Smooth muscle cell (in vitro differentiated cells): ENCODE data around the gene DIS3. TPM values are rescaled to one million over a fixed set of nuclear protein-coding genes. Genes with fewer than 3 reads are reported as not detected.
"Not testable (repeated sequence)": the region's sequence is repeated elsewhere in the genome, so short reads cannot be mapped to it uniquely, and the experiment has no call there.

ENCODE experiments used
- DNase-seq: peaks from one replicate; lab custom pipeline; 2025; ENCODE audit not compliant: unreplicated experiment; lab: John Stamatoyannopoulos, UW
- H2AFZ ChIP-seq: fragments of 200-600 bp; sonication (generic); 2 replicates; pipeline ENCODE4 v1.6.0; 2016; ENCODE audit warnings: antibody characterized with exemption, low read depth, mild to moderate bottlenecking
- H3F3A ChIP-seq: fragments of 200-600 bp; sonication (generic); 2 replicates; pipeline ENCODE4 v1.6.0; 2017; ENCODE audit warnings: antibody characterized with exemption, low read depth
- H3K27ac ChIP-seq: fragments of 200-600 bp; sonication (generic); 2 replicates; pipeline ENCODE4 v1.5.1; 2016; ENCODE audit warnings: low read depth, mild to moderate bottlenecking
- H3K27me3 ChIP-seq: fragments of 200-600 bp; sonication (generic); 2 replicates; pipeline ENCODE4 v1.6.1; 2016; ENCODE audit warnings: low read depth, mild to moderate bottlenecking
- H3K36me3 ChIP-seq: fragments of 200-600 bp; sonication (generic); 2 replicates; pipeline ENCODE4 v1.5.1; 2016; ENCODE audit warnings: low read depth
- H3K4me1 ChIP-seq: fragments of 200-600 bp; sonication (generic); 2 replicates; pipeline ENCODE4 v1.5.1; 2016; ENCODE audit warnings: low read depth
- H3K4me2 ChIP-seq: fragments of 200-600 bp; sonication (generic); 2 replicates; pipeline ENCODE4 v1.6.0; 2016; ENCODE audit warnings: mild to moderate bottlenecking
- H3K4me3 ChIP-seq: fragments of 200-600 bp; sonication (generic); 2 replicates; pipeline ENCODE4 v1.5.1; 2016; ENCODE audit warnings: mild to moderate bottlenecking
- H3K79me2 ChIP-seq: fragments of 200-600 bp; sonication (generic); 2 replicates; pipeline ENCODE4 v1.6.0; 2016; ENCODE audit warnings: low read depth, mild to moderate bottlenecking
- H3K9ac ChIP-seq: fragments of 200-600 bp; sonication (generic); 2 replicates; pipeline ENCODE4 v1.6.0; 2016; ENCODE audit warnings: low read depth
- H3K9me3 ChIP-seq: fragments of 200-600 bp; sonication (generic); replicated peaks from 2 replicates; pipeline ENCODE4 v1.5.1; 2016; ENCODE audit warnings: low read depth
- H4K20me1 ChIP-seq: fragments of 200-600 bp; sonication (generic); 2 replicates; pipeline ENCODE4 v1.6.0; 2016; ENCODE audit warnings: low read depth
- CTCF ChIP-seq: fragments of 200-600 bp; sonication (generic); IDR thresholded peaks from 2 replicates; pipeline ENCODE4 v1.5.1; 2017; ENCODE audit warnings: borderline replicate concordance, mild to moderate bottlenecking, antibody characterized with exemption; ENCODE audit not compliant: insufficient read depth, poor library complexity, severe bottlenecking
- WGBS: methylation state at CpG from one replicate; pipeline ENCODE4 v1.1.7; 2016; ENCODE audit warnings: low lambda C conversion rate; 5-methylcytosine and 5-hydroxymethylcytosine counted together
- polyA plus RNA-seq: library from polyadenylated mRNA; unstranded; fragments of >200 nt; fragmentation: Nextera tagmentation; extraction: Ambion mirVana; gene quantifications from 2 replicates; pipeline ENCODE4 v1.2.1, GENCODE V29; 2016
- total RNA-seq: library from RNA; depleted of rRNA; stranded (reverse); fragments of >200 nt; gene quantifications from 2 replicates; pipeline ENCODE4 v1.2.3, GENCODE V29; 2014

The DIS3 gene
- total and polyA plus RNA-seq, 2 experiments from 2014 or later = 15.3 to 50.1 TPM

DNA sequence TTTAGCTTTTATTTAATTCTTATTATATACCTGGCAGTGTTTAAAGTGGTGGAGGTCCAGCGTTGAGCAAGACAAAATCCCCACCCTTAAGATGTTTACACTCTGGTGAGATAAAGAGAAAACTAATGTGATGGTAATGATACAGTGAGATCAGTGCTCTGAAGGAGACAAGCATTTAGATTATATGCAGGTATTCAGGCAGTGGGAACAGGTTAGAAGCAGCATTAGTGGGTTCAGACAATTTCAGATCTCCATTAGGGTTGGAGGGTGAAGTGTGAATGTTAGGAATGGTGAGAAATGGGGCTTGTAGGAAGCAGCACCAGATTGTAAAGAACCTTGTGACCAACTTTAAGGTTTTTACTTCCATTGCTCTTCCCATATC, 39.2 kb upstream of the DIS3 start:
- Histone ChIP-seq H3K27me3 (no peaks in the 10 kb centered on the region), H3K9ac (no peak overlapping the region), H3K4me1 (no peaks in the 10 kb centered on the region), H3F3A (no peaks in the 10 kb centered on the region), H3K27ac (peak overlapping the region; percentile 75), H3K36me3 (peaks cover 3% of the 10 kb centered on the region), H2AFZ (no peak overlapping the region), H3K79me2 (no peaks in the 10 kb centered on the region), H3K4me3 (no peak overlapping the region), H3K4me2 (peak overlapping the region; percentile 54), H4K20me1 (peaks cover 5% of the 10 kb centered on the region), H3K9me3 (no peaks in the 10 kb centered on the region)
- DNase-seq = no peak
- 32% methylated on average over 1 of the region's 1 CpG for WGBS
- TF ChIP-seq CTCF = no peak

GRCh38 chr13:72820156-72820897, 38.6 kb upstream of the DIS3 start:
- H3K36me3 ChIP-seq = peaks cover 3% of the 10 kb centered on the region
- H3K9me3 ChIP-seq = no peaks in the 10 kb centered on the region
- TF ChIP-seq CTCF = no peak
- H4K20me1 ChIP-seq = peaks cover 5% of the 10 kb centered on the region
- no peak for DNase-seq
- H3K4me3 ChIP-seq = no peak overlapping the region
- no peaks in the 10 kb centered on the region for H3F3A ChIP-seq
- no peaks in the 10 kb centered on the region for H3K79me2 ChIP-seq
- no peaks in the 10 kb centered on the region for H3K4me1 ChIP-seq
- peak overlapping the region; percentile 75 for H3K27ac ChIP-seq
- 41% methylated on average over 8 of the region's 8 CpGs for WGBS
- no peak overlapping the region for H2AFZ ChIP-seq
- peak overlapping the region; percentile 15 for H3K9ac ChIP-seq
- H3K4me2 ChIP-seq = peak overlapping the region; percentile 54
- no peaks in the 10 kb centered on the region for H3K27me3 ChIP-seq

- Histone ChIP-seq H3K4me3 (no peak overlapping the region), H2AFZ (no peak overlapping the region), H3K4me1 (no peaks in the 10 kb centered on the region), H3K27ac (peak overlapping the region; percentile 31), H3K79me2 (no peaks in the 10 kb centered on the region), H3K9ac (no peak overlapping the region), H3K36me3 (no peaks in the 10 kb centered on the region), H3F3A (no peaks in the 10 kb centered on the region), H3K4me2 (no peak overlapping the region), H4K20me1 (peaks cover 12% of the 10 kb centered on the region), H3K27me3 (no peaks in the 10 kb centered on the region), H3K9me3 (no peaks in the 10 kb centered on the region)
- TF ChIP-seq CTCF = peak; percentile 57
- WGBS = 25% methylated on average over 1 of the region's 1 CpG
- no peak for DNase-seq
Observed at GRCh38 chr13:72808917-72809500, 27.3 kb upstream of the DIS3 start.

DNA sequence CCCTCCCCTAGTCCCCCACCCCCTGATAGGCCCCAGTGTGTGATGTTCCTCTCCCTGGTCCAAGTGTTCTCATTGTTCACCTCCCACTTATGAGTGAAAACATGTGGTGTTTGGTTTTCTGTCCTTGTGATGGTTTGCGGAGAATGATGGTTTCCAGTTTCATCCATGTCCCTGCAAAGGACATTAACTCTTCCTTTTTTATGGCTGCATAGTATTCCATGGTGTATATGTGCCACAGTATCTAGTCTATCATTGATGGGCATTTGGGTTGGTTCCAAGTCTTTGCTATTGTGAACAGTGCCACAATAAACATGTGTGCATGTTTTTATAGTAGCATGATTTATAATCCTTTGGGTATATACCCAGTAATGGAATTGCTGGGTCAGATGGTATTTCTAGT, 24.8 kb upstream of the DIS3 start:
- DNase-seq, H3K36me3 ChIP-seq, H3F3A ChIP-seq, H3K4me2 ChIP-seq, H3K4me1 ChIP-seq, H3K79me2 ChIP-seq, H3K27ac ChIP-seq, H3K9ac ChIP-seq, H3K9me3 ChIP-seq, H3K27me3 ChIP-seq, H3K4me3 ChIP-seq, H2AFZ ChIP-seq: not testable (repeated sequence)
- WGBS = 95% methylated on average over 1 of the region's 1 CpG
- peaks cover 12% of the 10 kb centered on the region for H4K20me1 ChIP-seq
